Subcutaneous abdominal adipose tissue (tissue), 5 donors: Measurements from ENCODE around the gene INTS6.

ENCODE experiments used
- H3K27ac ChIP-seq: one replicate; pipeline ENCODE4 v1.7.0; 2013; ENCODE audit warnings: low read depth, mild to moderate bottlenecking, inconsistent platforms, low read length, moderate library complexity
- H3K27me3 ChIP-seq, 5 donors: one replicate each; pipeline ENCODE4 v1.7.0; 2013; ENCODE audit warnings: low read length in 5 of 5, inconsistent platforms in 1 of 5; ENCODE audit not compliant: control insufficient read depth in 5 of 5, insufficient read depth in 4 of 5
- H3K36me3 ChIP-seq, 5 donors: one replicate each; pipeline ENCODE4 v1.7.0; 2013; ENCODE audit warnings: low read length in 5 of 5; ENCODE audit not compliant: control insufficient read depth in 5 of 5, insufficient read depth in 5 of 5
- H3K4me1 ChIP-seq, 5 donors: one replicate each; pipeline ENCODE4 v1.7.0; 2013; ENCODE audit warnings: low read length in 5 of 5, mild to moderate bottlenecking in 3 of 5, moderate library complexity in 1 of 5; ENCODE audit not compliant: control insufficient read depth in 5 of 5, insufficient read depth in 5 of 5
- H3K4me3 ChIP-seq, 5 donors: one replicate each; pipeline ENCODE4 v1.7.0; 2013; ENCODE audit warnings: low read length in 5 of 5, low read depth in 1 of 5
- H3K9ac ChIP-seq, 5 donors: one replicate each; pipeline ENCODE4 v1.7.0; 2013; ENCODE audit warnings: low read length in 5 of 5, mild to moderate bottlenecking in 4 of 5, moderate library complexity in 3 of 5
- H3K9me3 ChIP-seq, 5 donors: one replicate each; pipeline ENCODE4 v1.7.0; 2013; ENCODE audit warnings: low read length in 5 of 5; ENCODE audit not compliant: control insufficient read depth in 5 of 5
- donor health status: healthy.
- donor health status: healthy.
- donor health status: healthy.
- donor health status: healthy.
- donor health status: healthy.

The INTS6 gene, protein sequence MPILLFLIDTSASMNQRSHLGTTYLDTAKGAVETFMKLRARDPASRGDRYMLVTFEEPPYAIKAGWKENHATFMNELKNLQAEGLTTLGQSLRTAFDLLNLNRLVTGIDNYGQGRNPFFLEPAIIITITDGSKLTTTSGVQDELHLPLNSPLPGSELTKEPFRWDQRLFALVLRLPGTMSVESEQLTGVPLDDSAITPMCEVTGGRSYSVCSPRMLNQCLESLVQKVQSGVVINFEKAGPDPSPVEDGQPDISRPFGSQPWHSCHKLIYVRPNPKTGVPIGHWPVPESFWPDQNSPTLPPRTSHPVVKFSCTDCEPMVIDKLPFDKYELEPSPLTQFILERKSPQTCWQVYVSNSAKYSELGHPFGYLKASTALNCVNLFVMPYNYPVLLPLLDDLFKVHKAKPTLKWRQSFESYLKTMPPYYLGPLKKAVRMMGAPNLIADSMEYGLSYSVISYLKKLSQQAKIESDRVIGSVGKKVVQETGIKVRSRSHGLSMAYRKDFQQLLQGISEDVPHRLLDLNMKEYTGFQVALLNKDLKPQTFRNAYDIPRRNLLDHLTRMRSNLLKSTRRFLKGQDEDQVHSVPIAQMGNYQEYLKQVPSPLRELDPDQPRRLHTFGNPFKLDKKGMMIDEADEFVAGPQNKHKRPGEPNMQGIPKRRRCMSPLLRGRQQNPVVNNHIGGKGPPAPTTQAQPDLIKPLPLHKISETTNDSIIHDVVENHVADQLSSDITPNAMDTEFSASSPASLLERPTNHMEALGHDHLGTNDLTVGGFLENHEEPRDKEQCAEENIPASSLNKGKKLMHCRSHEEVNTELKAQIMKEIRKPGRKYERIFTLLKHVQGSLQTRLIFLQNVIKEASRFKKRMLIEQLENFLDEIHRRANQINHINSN

DNA sequence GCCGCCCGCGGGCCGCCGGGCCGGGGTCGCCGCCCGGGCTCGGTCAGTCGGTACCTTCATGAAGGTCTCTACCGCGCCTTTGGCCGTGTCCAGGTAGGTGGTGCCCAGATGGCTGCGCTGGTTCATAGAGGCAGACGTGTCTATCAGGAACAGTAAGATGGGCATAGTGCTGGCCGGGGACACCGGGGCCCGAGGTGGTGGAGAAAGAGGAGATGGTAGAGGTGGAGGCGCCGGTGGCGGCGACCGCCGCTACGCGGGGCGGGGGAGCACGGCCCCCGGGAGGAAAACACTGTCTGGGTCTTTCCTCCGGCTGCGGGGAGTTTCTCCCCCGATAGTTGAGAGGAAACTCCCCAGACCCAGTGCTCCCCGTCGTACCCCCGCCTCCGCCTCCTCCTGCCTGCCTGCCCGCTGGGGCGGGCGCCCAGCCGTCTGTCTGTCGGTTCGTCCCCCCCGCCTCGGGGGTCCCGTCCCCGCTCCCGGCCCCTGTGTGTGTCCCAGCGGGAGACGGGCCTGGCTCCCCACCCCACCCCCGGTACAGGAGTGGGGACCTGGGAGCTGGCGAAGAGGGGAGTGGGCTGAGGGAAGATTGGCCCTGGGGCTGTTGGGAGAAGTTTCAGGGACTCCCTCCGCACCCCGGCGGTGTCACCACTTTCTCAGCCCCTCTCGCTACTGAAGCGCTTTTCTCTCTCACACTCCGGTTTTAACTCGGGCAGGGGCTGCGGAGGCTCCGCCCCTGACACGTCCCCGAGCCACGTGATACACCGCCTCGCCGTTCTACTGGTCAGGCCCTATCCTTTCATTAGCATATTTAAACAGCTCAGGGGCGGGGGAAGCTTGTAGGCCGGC is at the start of gene INTS6:
TSS of gene INTS6 (minus strand) at position 676 of the 846 bp plus-strand sequence. CDS start at position 165, 511 bp downstream.
- Histone ChIP-seq H3K4me1 (peaks cover 6 to 27% (median 23%) of the 10 kb centered on the region in 5 donors), H3K4me3 (peak within 1 kb of the TSS; percentile 86 to 96 (median 89)), H3K9ac (peak within 1 kb of the TSS; percentile 84 to 98 (median 96)), H3K27me3 (peaks cover 0 to 3% (median 0%) of the 10 kb centered on the region in 5 donors), H3K27ac (peak within 1 kb of the TSS; percentile 98), H3K36me3 (peaks cover 10 to 24% (median 16%) of the 10 kb centered on the region in 5 donors), H3K9me3 (peaks cover 0 to 12% (median 4%) of the 10 kb centered on the region in 5 donors)

DNA sequence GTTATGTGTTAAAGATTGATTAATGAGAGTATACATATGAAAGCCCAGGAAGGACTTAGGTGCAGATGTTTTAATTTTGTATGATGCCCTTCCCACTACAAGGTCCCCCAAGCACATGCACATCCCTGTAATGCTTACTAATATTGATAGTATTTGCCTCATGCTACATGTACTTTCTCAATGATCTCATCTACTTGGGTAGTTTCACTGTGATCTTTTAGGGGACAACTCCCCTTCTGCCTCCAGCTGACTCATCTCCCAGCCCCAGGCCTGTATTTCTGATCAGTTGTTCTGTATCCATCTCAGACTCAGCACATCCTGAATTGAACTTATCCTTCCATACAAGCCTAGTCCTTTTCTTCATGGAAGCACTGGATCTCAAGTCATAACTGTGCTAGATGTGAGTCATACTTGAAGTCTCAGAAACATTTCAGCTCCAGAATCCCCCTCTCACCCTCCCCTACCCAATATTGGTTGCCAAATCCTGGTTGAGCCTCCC is 49.4 kb upstream of the INTS6 start:
- no peak overlapping the region for H3K27ac ChIP-seq
- H3K9me3 ChIP-seq, result no peaks in the 10 kb centered on the region
- no peak overlapping the region for H3K9ac ChIP-seq
- no peaks in the 10 kb centered on the region for H3K36me3 ChIP-seq
- peaks cover 0 to 9% (median 3%) of the 10 kb centered on the region in 5 donors for H3K4me1 ChIP-seq
- H3K27me3 ChIP-seq, result no peaks in the 10 kb centered on the region
- no peak overlapping the region for H3K4me3 ChIP-seq

DNA sequence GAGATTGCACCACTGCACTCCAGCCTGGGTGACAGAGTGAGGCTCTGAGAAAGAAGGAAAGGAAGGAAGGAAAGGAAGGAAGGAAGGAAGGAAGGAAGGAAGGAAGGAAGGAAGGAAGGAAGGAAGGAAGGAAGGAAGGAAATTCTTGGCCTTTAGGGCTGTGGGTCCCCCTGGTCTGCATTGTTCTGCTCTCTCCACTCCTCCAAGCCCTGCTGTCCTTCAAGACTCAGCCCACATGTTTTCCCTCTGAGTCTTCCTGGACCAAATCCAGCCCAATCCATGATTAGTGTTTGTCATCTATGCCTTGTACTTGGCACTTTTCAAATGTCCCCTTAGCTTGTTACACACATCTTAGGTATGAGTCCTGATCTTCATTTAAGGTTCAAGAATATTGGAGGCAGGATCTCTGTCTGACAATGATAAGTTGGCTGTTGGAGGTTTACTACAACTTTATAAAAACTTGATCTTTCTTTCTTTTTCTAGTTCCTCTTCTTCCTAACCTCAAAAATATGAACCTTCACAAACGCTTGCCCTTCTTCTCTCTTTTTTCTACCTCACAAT is 48.8 kb upstream of the INTS6 start:
- no peak overlapping the region for H3K27ac ChIP-seq
- no peaks in the 10 kb centered on the region for H3K27me3 ChIP-seq
- H3K4me3 ChIP-seq, result no peak overlapping the region
- H3K9ac ChIP-seq, result no peak overlapping the region
- no peaks in the 10 kb centered on the region for H3K9me3 ChIP-seq
- H3K4me1 ChIP-seq, result peaks cover 0 to 9% (median 3%) of the 10 kb centered on the region in 5 donors
- no peaks in the 10 kb centered on the region for H3K36me3 ChIP-seq

DNA sequence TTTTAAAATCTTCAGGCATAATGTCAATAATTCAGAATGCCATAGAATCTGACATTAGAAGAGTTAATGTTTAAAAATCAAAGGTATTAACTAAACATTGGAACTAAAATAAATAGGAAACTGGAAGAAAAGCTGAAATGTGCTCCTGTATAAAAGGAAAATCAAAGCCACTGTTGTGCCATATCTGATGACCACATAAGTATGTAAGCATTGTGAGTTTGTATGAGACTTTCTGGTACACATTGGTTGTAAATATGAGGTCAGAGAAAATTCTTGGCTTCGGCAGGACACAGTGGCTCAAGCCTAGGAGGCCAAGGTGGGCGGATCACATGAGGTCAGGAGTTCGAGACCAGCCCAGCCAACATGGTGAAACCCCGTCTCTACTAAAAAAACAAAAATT is 48.3 kb upstream of the INTS6 start:
- no peak overlapping the region for H3K4me3 ChIP-seq
- peaks cover 0 to 9% (median 3%) of the 10 kb centered on the region in 5 donors for H3K4me1 ChIP-seq
- H3K36me3 ChIP-seq, result no peaks in the 10 kb centered on the region
- H3K27ac ChIP-seq, result no peak overlapping the region
- no peaks in the 10 kb centered on the region for H3K9me3 ChIP-seq
- no peak overlapping the region for H3K9ac ChIP-seq
- no peaks in the 10 kb centered on the region for H3K27me3 ChIP-seq

DNA sequence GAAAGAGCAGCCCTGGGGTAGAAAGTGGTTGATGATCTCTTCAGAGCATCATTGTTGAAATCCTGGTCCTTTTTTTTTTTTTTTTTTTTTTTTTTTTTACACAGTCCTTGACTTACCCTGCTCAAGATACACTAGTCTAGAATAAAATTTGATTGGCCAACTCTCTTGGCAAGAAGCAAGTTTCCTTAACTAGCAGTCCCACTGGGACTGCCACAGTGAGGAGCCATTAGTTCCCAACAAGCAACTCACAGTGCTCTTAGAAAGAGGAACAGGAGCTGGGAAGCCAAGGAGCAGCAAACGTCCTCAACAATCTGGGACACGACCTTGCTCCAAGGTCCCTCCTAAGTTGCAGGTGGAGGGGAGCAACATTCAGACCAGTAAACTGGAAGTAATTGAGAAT is 47.9 kb upstream of the INTS6 start:
- Histone ChIP-seq H3K36me3 (no peaks in the 10 kb centered on the region), H3K27me3 (no peaks in the 10 kb centered on the region), H3K4me3 (no peak overlapping the region), H3K4me1 (peaks cover 0 to 9% (median 3%) of the 10 kb centered on the region in 5 donors), H3K27ac (no peak overlapping the region), H3K9ac (no peak overlapping the region), H3K9me3 (no peaks in the 10 kb centered on the region)

DNA sequence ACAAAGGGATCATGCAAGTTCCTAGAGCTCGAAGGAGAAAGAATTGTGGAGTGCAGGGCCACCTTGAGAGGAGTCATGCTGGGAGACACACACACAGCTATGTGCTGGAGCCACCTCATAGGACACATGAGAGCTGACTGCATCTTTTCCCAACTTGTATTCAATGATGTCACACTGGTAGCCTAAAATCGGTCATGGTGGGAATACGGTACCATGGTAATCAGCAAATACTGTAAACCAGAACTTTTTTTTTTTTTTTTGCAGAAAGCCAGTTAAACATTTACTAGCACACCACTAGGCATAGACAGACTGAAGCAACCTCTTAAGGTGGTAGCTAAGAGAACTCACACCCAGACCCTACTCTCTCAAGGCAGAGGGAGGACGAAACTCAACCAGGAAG is 47.0 kb upstream of the INTS6 start:
- no peaks in the 10 kb centered on the region for H3K9me3 ChIP-seq
- H3K4me1 ChIP-seq, result peaks cover 0 to 9% (median 3%) of the 10 kb centered on the region in 5 donors
- H3K27ac ChIP-seq, result no peak overlapping the region
- H3K9ac ChIP-seq, result no peak overlapping the region
- H3K36me3 ChIP-seq, result no peaks in the 10 kb centered on the region
- no peak overlapping the region for H3K4me3 ChIP-seq
- no peaks in the 10 kb centered on the region for H3K27me3 ChIP-seq

DNA sequence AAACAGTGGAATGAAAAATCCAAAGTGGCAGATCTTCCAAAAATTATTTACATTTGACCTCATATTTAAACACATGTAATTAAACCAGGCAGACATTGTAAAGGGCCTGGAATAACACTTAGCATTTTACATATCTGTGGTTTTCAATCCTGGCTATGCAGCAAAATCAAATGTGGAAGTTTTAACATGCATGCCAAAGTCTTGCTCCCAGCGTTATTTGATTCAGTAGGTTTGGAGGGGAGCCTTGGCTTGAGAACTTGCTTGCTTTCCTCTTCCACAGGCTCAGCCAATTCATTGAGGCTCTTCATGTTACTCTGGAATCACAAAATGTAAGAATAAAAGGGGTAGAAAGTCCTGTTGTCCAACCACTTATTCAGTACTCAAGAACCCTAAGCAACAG is 42.5 kb upstream of the INTS6 start:
- Histone ChIP-seq H3K27ac (no peak overlapping the region), H3K27me3 (no peaks in the 10 kb centered on the region), H3K4me1 (no peaks in the 10 kb centered on the region), H3K9me3 (no peaks in the 10 kb centered on the region), H3K4me3 (no peak overlapping the region), H3K36me3 (no peaks in the 10 kb centered on the region), H3K9ac (no peak overlapping the region)

DNA sequence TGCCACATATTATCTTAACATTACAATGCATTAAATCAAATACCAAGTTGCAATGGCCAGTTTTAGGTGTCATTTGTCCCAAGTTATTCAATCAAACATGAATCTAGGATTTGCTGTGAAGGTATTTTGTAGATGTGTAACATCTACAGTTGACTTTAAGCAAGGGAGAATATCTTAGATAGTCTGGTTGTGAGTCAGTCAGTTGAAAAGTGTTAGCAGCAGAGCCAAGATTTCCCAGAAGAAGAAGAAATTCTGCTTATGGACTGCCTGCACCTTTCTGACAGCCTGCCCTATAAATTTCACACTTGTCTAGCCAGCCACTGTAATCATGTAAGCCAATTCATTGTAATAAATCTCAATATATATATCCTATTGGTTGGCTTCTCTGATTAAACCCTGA is 41.3 kb upstream of the INTS6 start:
- H3K4me1 ChIP-seq, result no peaks in the 10 kb centered on the region
- no peak overlapping the region for H3K27ac ChIP-seq
- H3K27me3 ChIP-seq, result no peaks in the 10 kb centered on the region
- H3K36me3 ChIP-seq, result no peaks in the 10 kb centered on the region
- no peak overlapping the region for H3K4me3 ChIP-seq
- no peak overlapping the region for H3K9ac ChIP-seq
- H3K9me3 ChIP-seq, result no peaks in the 10 kb centered on the region

DNA sequence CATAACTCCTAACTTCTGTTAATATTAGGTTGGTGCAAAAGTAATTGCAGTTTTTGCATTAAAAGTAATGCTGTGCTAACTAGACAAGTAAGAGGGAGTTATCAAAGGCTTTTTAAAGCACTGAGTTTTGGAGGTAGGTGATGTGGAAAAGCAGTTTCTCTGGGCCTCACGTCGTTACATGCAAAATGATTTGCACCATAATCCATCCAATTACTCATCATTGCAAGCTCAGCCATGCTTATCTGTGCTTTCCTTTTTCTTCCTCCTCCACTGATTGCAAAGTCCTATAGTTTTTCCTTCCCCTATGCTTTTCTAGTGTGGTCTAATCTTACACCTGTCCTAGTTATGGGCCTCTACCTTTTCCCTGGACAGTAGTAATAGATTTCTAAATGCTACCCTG is 35.4 kb upstream of the INTS6 start:
- no peak overlapping the region for H3K9ac ChIP-seq
- no peaks in the 10 kb centered on the region for H3K4me1 ChIP-seq
- H3K36me3 ChIP-seq, result no peaks in the 10 kb centered on the region
- no peaks in the 10 kb centered on the region for H3K27me3 ChIP-seq
- no peak overlapping the region for H3K27ac ChIP-seq
- H3K4me3 ChIP-seq, result no peak overlapping the region
- H3K9me3 ChIP-seq, result no peaks in the 10 kb centered on the region
